ENCODE results near the gene MALRD1.

The MALRD1 gene

GRCh38 chr10:19367176-19367575 lies 318.6 kb downstream of the MALRD1 start:
- no peak for TF ChIP-seq CTCF (IDR thresholded peaks at IDR 0.05; ENCODE audit: insufficient read depth, low read depth, low read length, missing control alignments)
- H3K4me3 ChIP-seq (ENCODE audit: low read depth, low read length) = no peak overlapping the region
- DNase-seq (ENCODE audit: low read depth) = no peak

- no peak for TF ChIP-seq CTCF (IDR thresholded peaks at IDR 0.05; ENCODE audit: insufficient read depth, low read depth, low read length, missing control alignments)
Observed at GRCh38 chr10:19373988-19374387, 325.4 kb downstream of the MALRD1 start.

GRCh38 chr10:19385846-19386450 lies 337.3 kb downstream of the MALRD1 start:
- no peak overlapping the region for H3K4me3 ChIP-seq (ENCODE audit: low read depth, low read length)
- TF ChIP-seq CTCF (IDR thresholded peaks at IDR 0.05; ENCODE audit: insufficient read depth, low read depth, low read length, missing control alignments) = no peak
- DNase-seq (ENCODE audit: low read depth) = no peak

More at GRCh38 chr10:19373988-19374387, 325.4 kb downstream of the MALRD1 start:
- no peak overlapping the region for H3K4me3 ChIP-seq (ENCODE audit: low read depth, low read length)
- DNase-seq (ENCODE audit: low read depth) = no peak

- no peak for DNase-seq (ENCODE audit: low read depth)
- TF ChIP-seq CTCF (IDR thresholded peaks at IDR 0.05; ENCODE audit: insufficient read depth, low read depth, low read length, missing control alignments) = no peak
- H3K4me3 ChIP-seq (ENCODE audit: low read depth, low read length) = no peak overlapping the region
Observed at GRCh38 chr10:19408924-19409323, 360.3 kb downstream of the MALRD1 start.

- H3K4me3 ChIP-seq (ENCODE audit: low read depth, low read length) = no peak overlapping the region
- no peak for TF ChIP-seq CTCF (IDR thresholded peaks at IDR 0.05; ENCODE audit: insufficient read depth, low read depth, low read length, missing control alignments)
- DNase-seq (ENCODE audit: low read depth) = no peak
Observed at GRCh38 chr10:19411119-19411518, 362.5 kb downstream of the MALRD1 start.

- no peak overlapping the region for H3K4me3 ChIP-seq (ENCODE audit: low read depth, low read length)
- peak; percentile 0 for DNase-seq (ENCODE audit: low read depth)
- peak; percentile 14 for TF ChIP-seq CTCF (IDR thresholded peaks at IDR 0.05; ENCODE audit: insufficient read depth, low read depth, low read length, missing control alignments)
Observed at GRCh38 chr10:19412531-19412930, 363.9 kb downstream of the MALRD1 start.

- H3K4me3 ChIP-seq (ENCODE audit: low read depth, low read length) = no peak overlapping the region
- TF ChIP-seq CTCF (IDR thresholded peaks at IDR 0.05; ENCODE audit: insufficient read depth, low read depth, low read length, missing control alignments) = no peak
- DNase-seq (ENCODE audit: low read depth) = no peak
Observed at GRCh38 chr10:19416164-19416563, 367.6 kb downstream of the MALRD1 start.

Measured in GM12865 (cell line).